ENCODE data around the gene SLCO2B1.

DNA sequence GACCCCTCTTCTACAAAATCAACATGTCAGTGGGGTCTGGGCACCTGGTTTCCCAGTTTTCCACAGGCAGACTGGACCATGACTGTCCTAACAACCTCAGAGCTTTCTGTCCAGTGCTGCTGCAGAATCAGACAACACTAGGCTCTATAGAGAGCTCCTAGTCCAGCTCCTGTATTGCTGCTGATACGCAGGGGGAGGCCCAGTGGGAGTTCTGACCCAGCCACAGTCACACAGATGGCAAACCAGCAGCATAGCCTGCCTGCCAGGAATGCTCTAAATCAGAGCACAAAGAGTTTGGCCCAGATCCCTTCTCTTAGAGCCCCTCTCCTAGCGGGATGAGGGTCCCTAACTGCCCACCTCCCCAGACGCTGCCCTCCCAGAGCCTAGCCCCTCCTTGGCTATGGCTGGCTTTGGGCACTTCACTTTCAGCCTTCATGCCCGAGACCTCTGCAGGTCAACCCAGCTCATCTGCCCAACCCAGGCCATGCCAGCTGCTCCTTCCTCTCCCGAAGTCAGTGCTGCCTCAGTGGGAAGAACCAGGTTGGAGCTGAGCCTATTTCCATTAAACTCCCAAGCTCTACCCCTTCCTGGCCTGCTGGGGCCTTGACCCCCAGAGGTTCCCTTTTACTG lies 15.8 kb upstream of the SLCO2B1 start:
- TF ChIP-seq KLF10 (tag by site-specific recombination; IDR thresholded peaks at IDR 0.05) (no peak), SETDB1 (IDR thresholded peaks at IDR 0.05; ENCODE audit: insufficient read length, low read length) (no peak), ZNF768 (tag by site-specific recombination; IDR thresholded peaks at IDR 0.05) (no peak)
- TF ChIP-seq, protein P1, sequence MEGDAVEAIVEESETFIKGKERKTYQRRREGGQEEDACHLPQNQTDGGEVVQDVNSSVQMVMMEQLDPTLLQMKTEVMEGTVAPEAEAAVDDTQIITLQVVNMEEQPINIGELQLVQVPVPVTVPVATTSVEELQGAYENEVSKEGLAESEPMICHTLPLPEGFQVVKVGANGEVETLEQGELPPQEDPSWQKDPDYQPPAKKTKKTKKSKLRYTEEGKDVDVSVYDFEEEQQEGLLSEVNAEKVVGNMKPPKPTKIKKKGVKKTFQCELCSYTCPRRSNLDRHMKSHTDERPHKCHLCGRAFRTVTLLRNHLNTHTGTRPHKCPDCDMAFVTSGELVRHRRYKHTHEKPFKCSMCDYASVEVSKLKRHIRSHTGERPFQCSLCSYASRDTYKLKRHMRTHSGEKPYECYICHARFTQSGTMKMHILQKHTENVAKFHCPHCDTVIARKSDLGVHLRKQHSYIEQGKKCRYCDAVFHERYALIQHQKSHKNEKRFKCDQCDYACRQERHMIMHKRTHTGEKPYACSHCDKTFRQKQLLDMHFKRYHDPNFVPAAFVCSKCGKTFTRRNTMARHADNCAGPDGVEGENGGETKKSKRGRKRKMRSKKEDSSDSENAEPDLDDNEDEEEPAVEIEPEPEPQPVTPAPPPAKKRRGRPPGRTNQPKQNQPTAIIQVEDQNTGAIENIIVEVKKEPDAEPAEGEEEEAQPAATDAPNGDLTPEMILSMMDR (tag by site-specific recombination; IDR thresholded peaks at IDR 0.05): no peak

Measured in HEK293 (cell line).